ENCODE data around the gene SHISA4.

DNA sequence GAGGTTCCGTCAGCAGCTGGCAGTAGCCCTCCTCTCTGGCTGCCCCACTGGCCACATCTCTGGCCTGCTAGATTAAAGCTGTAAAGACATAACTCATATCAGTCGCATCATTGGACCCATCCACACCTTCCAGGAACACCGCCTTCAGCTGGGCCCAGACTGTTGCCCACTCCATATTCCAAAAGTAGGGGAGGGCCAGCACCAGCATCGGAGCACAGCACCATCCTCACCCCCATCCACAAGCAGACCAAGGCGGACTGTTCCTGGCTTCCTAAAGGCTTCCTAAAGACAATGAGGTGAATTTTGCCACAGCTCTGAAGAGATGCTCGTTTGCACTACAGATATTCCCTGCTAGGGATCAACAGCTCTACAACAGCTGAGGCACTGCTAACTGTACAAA lies 3.5 kb downstream of the SHISA4 start:
- TF ChIP-seq, protein P1, sequence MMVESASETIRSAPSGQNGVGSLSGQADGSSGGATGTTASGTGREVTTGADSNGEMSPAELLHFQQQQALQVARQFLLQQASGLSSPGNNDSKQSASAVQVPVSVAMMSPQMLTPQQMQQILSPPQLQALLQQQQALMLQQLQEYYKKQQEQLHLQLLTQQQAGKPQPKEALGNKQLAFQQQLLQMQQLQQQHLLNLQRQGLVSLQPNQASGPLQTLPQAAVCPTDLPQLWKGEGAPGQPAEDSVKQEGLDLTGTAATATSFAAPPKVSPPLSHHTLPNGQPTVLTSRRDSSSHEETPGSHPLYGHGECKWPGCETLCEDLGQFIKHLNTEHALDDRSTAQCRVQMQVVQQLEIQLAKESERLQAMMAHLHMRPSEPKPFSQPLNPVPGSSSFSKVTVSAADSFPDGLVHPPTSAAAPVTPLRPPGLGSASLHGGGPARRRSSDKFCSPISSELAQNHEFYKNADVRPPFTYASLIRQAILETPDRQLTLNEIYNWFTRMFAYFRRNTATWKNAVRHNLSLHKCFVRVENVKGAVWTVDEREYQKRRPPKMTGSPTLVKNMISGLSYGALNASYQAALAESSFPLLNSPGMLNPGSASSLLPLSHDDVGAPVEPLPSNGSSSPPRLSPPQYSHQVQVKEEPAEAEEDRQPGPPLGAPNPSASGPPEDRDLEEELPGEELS (CRISPR knock-in tag; IDR thresholded peaks at IDR 0.05) = no peak
- TF ChIP-seq TEAD4 (CRISPR knock-in tag; IDR thresholded peaks at IDR 0.05) (no peak), MYBL2 (CRISPR knock-in tag; IDR thresholded peaks at IDR 0.05) (no peak)
- TF ChIP-seq, protein P2, sequence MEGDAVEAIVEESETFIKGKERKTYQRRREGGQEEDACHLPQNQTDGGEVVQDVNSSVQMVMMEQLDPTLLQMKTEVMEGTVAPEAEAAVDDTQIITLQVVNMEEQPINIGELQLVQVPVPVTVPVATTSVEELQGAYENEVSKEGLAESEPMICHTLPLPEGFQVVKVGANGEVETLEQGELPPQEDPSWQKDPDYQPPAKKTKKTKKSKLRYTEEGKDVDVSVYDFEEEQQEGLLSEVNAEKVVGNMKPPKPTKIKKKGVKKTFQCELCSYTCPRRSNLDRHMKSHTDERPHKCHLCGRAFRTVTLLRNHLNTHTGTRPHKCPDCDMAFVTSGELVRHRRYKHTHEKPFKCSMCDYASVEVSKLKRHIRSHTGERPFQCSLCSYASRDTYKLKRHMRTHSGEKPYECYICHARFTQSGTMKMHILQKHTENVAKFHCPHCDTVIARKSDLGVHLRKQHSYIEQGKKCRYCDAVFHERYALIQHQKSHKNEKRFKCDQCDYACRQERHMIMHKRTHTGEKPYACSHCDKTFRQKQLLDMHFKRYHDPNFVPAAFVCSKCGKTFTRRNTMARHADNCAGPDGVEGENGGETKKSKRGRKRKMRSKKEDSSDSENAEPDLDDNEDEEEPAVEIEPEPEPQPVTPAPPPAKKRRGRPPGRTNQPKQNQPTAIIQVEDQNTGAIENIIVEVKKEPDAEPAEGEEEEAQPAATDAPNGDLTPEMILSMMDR (IDR thresholded peaks at IDR 0.05) = no peak
